Uterus (tissue), 4 donors: ENCODE measurements around the gene SEC14L1. TPM values are rescaled to one million over a fixed set of nuclear protein-coding genes. Genes with fewer than 3 reads are reported as not detected.

Source experiments
- DNase-seq, 2 donors: peaks; one replicate each; pipeline ENCODE4 v3.0.0-alpha.2; 2019 to 2020
- H3K27ac ChIP-seq, 2 donors: fragments of 200-600 bp; sonication (generic); 1 replicate in 1 of 2; 2 replicates in 1 of 2; pipeline ENCODE4 v1.5.1; 2016 to 2018
- H3K27me3 ChIP-seq, 2 donors: fragments of 200-600 bp; sonication (generic); one replicate each; pipeline ENCODE4 v1.5.1; 2018 to 2019; ENCODE audit warnings: control low read depth in 1 of 2
- H3K36me3 ChIP-seq, 2 donors: fragments of 200-600 bp; sonication (generic); one replicate each; pipeline ENCODE4 v1.5.1; 2019; ENCODE audit warnings: control low read depth in 1 of 2
- H3K4me1 ChIP-seq, 2 donors: fragments of 200-600 bp; sonication (generic); one replicate each; pipeline ENCODE4 v1.5.1; 2018 to 2019; ENCODE audit warnings: control low read depth in 1 of 2
- H3K4me3 ChIP-seq, 2 donors: fragments of 200-600 bp; sonication (generic); 1 replicate in 1 of 2; 2 replicates in 1 of 2; pipeline ENCODE4 v1.5.1; 2018 to 2019; ENCODE audit warnings: mild to moderate bottlenecking in 1 of 2
- H3K9me3 ChIP-seq, 2 donors: fragments of 200-600 bp; sonication (generic); one replicate each; pipeline ENCODE4 v1.5.1; 2019; ENCODE audit warnings: control low read depth in 1 of 2
- POLR2A ChIP-seq, 2 donors: fragments of 450-650 bp; IDR thresholded peaks; one replicate each; pipeline ENCODE4 v1.6.1; 2016; ENCODE audit warnings: antibody characterized with exemption in 2 of 2, mild to moderate bottlenecking in 1 of 2, moderate library complexity in 1 of 2
- intact Hi-C: fragments of 100-400 bp; cut with DNase I; formaldehyde crosslinking; loops from one replicate; pipeline ENCODE4 v1.15.1; 2023; ENCODE audit warnings: low total_unique reads
- total RNA-seq, 4 donors: library from RNA; depleted of rRNA in 3 of 4; stranded (reverse); fragments of >200 nt in 3 of 4; gene quantifications; one replicate each; pipeline versions ENCODE4 v1.1.0 to v1.2.4, GENCODE V29; 2014 to 2023
- TF ChIP-seq, protein P1 (sequence below), 4 experiments: fragments of 200-600 bp in 2 of 4; fragments of 450-650 bp in 2 of 4; sonication (generic) in 2 of 4; IDR thresholded peaks; one replicate each; pipeline ENCODE4 v1.5.1; 2016 to 2019; ENCODE audit warnings: antibody characterized with exemption in 4 of 4, mild to moderate bottlenecking in 2 of 4, moderate library complexity in 1 of 4
- donor health status: DM: yes; HTN: yes; CAD: no.

The SEC14L1 gene
- total RNA-seq, 4 donors from 2014 or later, result 38.2 to 128 (median 42.6) TPM

DNA sequence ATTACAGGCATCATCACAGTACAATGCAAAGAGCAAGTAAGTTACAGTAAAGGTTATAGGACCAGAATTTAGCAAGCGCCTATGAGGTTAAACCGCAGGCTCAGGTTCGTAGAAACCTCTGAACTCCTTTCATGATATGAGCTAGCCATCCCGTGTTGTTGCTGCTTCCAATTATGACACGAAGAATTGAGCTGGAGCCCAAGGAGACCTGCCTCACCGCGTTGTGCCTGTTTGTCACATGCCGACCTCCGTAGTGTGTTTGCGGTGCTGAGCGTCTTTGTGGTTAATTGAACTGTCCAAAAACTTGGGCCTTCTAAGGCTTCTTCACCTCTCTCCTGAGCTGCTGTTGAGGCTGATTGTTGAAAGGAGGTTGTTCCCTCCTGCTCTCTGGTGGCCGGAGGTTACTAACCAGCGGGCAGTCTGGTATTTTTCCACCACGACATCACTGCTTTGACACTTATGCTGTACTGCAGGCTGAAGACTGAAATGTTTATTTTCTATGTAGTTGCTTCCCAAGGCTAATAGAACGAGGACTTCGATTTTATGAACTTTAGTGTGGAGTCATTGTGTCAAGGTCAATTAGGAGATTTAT, 67.5 kb downstream of the SEC14L1 start:
- intact Hi-C loops, result no loop called here
- TF ChIP-seq, protein P1, sequence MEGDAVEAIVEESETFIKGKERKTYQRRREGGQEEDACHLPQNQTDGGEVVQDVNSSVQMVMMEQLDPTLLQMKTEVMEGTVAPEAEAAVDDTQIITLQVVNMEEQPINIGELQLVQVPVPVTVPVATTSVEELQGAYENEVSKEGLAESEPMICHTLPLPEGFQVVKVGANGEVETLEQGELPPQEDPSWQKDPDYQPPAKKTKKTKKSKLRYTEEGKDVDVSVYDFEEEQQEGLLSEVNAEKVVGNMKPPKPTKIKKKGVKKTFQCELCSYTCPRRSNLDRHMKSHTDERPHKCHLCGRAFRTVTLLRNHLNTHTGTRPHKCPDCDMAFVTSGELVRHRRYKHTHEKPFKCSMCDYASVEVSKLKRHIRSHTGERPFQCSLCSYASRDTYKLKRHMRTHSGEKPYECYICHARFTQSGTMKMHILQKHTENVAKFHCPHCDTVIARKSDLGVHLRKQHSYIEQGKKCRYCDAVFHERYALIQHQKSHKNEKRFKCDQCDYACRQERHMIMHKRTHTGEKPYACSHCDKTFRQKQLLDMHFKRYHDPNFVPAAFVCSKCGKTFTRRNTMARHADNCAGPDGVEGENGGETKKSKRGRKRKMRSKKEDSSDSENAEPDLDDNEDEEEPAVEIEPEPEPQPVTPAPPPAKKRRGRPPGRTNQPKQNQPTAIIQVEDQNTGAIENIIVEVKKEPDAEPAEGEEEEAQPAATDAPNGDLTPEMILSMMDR (IDR thresholded peaks at IDR 0.05), result peak in 3 of 4 experiments; percentile 15 to 49 (median 47)
- no peak for TF ChIP-seq POLR2A (IDR thresholded peaks at IDR 0.05)
- Histone ChIP-seq H3K4me3 (no peak overlapping the region), H3K36me3 (no peaks in the 10 kb centered on the region), H3K4me1 (no peaks in the 10 kb centered on the region), H3K27me3 (no peaks in the 10 kb centered on the region), H3K9me3 (no peaks in the 10 kb centered on the region), H3K27ac (peak overlapping the region in 1 of 2 donors; percentile 62)
- DNase-seq, result peak; percentile 46 to 48

DNA sequence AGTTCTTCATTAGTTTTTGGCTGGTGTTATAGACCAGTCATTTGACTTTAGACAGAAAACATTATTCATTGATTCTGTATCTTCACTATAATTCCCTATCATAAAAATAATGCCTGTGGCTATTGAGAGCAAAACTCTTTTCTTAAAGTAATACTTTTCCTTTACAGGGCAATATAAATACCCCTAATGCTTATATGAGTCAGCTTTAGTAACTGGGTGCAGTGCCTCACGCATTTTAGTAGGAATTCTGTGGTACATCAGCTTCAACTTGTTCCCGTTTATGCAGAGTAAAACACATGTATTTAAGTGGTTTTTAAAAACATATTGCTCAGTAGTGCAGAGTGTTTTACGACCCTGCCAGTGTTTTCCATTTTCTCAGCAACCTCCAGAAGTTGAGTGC, 68.1 kb downstream of the SEC14L1 start:
- no peaks in the 10 kb centered on the region for H3K9me3 ChIP-seq
- TF ChIP-seq POLR2A (IDR thresholded peaks at IDR 0.05), result no peak
- TF ChIP-seq, protein P1 (IDR thresholded peaks at IDR 0.05), result no peak
- H3K4me1 ChIP-seq, result no peaks in the 10 kb centered on the region
- DNase-seq, result no peak
- H3K27ac ChIP-seq, result peak overlapping the region in 1 of 2 donors; percentile 62
- intact Hi-C loops, result no loop called here
- H3K27me3 ChIP-seq, result no peaks in the 10 kb centered on the region
- no peaks in the 10 kb centered on the region for H3K36me3 ChIP-seq
- no peak overlapping the region for H3K4me3 ChIP-seq

DNA sequence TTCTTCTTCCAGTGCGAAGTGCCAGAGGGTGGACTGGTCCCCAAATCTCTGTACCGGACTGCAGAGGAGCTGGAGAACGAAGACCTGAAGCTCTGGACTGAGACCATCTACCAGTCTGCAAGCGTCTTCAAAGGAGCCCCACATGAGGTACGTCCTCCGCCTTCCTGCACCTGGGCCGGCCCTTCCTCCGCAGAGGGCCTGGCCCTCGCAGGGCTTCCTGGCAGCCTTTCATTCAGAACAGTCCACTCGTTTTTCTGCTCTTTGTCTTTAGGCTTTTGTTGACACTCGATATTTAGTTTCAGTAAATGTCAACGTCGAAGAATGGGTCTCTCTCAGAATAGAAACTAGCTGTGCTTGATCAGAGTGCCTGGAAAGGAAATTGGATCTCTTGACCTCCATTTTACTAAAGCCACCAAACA, 68.6 kb downstream of the SEC14L1 start:
- intact Hi-C loops, result no loop called here
- peak overlapping the region in 1 of 2 donors; percentile 62 for H3K27ac ChIP-seq
- H3K4me1 ChIP-seq, result no peaks in the 10 kb centered on the region
- no peaks in the 10 kb centered on the region for H3K9me3 ChIP-seq
- DNase-seq, result no peak
- no peak overlapping the region for H3K4me3 ChIP-seq
- TF ChIP-seq, protein P1 (IDR thresholded peaks at IDR 0.05), result no peak
- TF ChIP-seq POLR2A (IDR thresholded peaks at IDR 0.05), result no peak
- H3K27me3 ChIP-seq, result no peaks in the 10 kb centered on the region
- H3K36me3 ChIP-seq, result no peaks in the 10 kb centered on the region

DNA sequence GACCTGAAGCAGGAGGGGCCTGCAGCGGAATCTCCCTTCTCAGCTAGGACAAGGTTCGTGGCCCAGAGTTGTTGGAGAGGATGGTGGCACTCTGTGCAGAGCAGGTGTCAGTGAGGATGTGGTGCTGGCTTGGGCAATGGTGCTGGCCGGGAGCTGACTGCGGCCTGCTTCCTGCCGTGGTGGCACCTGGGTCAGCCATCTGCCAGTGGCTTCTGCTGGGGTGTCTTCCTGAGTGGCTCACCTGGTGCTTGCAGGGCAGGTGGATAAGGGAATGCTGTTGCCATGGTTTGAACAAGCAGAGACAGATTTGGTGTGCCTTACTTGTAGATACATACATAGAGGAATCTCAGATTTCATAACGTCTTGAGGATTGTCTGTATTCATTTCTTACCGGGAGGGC, 69.6 kb downstream of the SEC14L1 start:
- no peak for TF ChIP-seq POLR2A (IDR thresholded peaks at IDR 0.05)
- TF ChIP-seq, protein P1 (IDR thresholded peaks at IDR 0.05), result no peak
- H3K27me3 ChIP-seq, result no peaks in the 10 kb centered on the region
- H3K27ac ChIP-seq, result peak overlapping the region in 1 of 2 donors; percentile 62
- H3K4me1 ChIP-seq, result no peaks in the 10 kb centered on the region
- H3K36me3 ChIP-seq, result no peaks in the 10 kb centered on the region
- no peak overlapping the region for H3K4me3 ChIP-seq
- no peaks in the 10 kb centered on the region for H3K9me3 ChIP-seq
- DNase-seq, result no peak
- intact Hi-C loops, result no loop called here

DNA sequence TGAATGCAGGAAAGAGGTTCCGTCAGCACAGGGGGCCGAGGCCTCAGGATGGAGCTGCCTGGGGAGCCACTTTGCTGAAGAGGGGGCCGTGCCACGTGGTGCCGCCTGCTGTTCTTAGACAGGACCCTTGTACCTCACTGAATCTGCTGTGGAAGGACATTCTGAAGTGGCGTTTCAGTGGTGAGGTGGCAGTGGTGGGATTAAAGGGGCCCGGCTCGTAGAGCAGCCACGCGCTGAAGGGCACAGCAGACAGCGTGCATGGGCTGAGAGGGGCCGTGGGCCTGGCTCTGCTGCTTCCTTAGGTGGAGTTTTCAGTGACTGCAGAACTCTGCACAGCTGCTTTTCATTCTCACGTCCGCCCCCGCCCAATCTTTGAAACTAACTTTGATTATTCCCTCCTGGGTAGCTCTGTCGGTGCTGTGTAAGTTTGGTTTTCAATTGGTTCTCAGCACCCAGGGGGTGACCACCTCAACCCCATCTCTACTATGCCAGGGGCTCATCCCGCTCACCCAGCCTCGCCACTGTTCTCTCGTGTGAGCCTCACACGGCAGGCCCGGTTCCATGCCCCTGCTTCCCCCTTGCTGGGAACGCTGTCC, 70.3 kb downstream of the SEC14L1 start:
- TF ChIP-seq POLR2A (IDR thresholded peaks at IDR 0.05), result no peak
- TF ChIP-seq, protein P1 (IDR thresholded peaks at IDR 0.05), result no peak
- Histone ChIP-seq H3K4me1 (no peaks in the 10 kb centered on the region), H3K9me3 (no peaks in the 10 kb centered on the region), H3K36me3 (no peaks in the 10 kb centered on the region), H3K27me3 (no peaks in the 10 kb centered on the region), H3K27ac (no peak overlapping the region), H3K4me3 (no peak overlapping the region)
- DNase-seq, result no peak
- intact Hi-C loops, result no loop called here
